ENCODE results near the gene KLF18.

- TF ChIP-seq CTCF (IDR thresholded peaks at IDR 0.05) (no peak), POLR2A (IDR thresholded peaks at IDR 0.05) (no peak)
These were observed 21.9 kb downstream of the KLF18 start for GRCh38 chr1:44119525-44119924.

All from heart left ventricle (tissue), 13 donors.